HG02852 (cell line): ENCODE data around the gene PCDHB2.
"Not testable (repeated sequence)": the region's sequence is repeated elsewhere in the genome, so short reads cannot be mapped to it uniquely, and the experiment has no call there.

Source experiments
- ATAC-seq: cut with Tn5 transposase; IDR thresholded peaks from one replicate; pipeline ENCODE4 v1.9.1; 2021; ENCODE audit warnings: mild to moderate bottlenecking, moderate library complexity; ENCODE audit not compliant: unreplicated experiment

PCDHB2 gene

GRCh38 chr5:141135718-141136266, 41.4 kb downstream of the PCDHB2 start:
- ATAC-seq = no peak

- ATAC-seq = not testable (repeated sequence)
These were observed 42.9 kb downstream of the PCDHB2 start for GRCh38 chr5:141137346-141137745.
